Activated gamma-delta T cell (primary cell): Measurements from ENCODE around the gene TRAF3.
"Not testable (repeated sequence)": the region's sequence is repeated elsewhere in the genome, so short reads cannot be mapped to it uniquely, and the experiment has no call there.

Experiments used
- DNase-seq: peaks from one replicate; lab custom pipeline; 2025; lab: John Stamatoyannopoulos, UW

Gene TRAF3

DNA sequence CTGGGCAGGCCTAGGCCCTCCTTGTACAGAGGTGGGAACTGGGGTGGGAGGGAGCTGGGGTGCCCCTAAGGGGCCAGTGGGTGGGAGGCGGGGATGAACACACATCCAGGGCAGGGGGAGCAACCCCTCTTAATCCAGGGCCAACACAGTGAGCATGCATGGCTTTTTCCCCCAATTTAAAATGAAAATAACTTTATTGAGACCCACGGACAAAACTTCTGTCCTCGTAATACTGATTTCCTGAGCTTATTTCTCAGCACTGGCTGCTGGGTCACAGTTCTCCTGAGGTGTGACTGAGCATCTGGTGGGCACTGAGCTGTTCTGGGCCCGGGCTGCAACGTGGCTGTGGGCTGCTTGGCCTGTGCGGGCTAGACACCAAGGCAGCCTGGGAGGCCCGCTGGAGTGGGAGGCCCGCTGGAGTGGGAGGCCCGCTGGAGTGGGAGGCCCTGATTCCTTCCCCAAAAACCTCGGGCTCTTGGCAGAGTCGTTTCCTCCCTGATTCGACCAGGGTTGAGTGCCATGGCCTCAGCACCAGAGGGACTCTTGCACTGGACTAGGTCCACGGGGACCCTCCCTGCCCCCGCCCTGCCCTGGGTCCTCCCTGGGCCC is 24.9 kb upstream of the TRAF3 start:
- no peak for DNase-seq

DNA sequence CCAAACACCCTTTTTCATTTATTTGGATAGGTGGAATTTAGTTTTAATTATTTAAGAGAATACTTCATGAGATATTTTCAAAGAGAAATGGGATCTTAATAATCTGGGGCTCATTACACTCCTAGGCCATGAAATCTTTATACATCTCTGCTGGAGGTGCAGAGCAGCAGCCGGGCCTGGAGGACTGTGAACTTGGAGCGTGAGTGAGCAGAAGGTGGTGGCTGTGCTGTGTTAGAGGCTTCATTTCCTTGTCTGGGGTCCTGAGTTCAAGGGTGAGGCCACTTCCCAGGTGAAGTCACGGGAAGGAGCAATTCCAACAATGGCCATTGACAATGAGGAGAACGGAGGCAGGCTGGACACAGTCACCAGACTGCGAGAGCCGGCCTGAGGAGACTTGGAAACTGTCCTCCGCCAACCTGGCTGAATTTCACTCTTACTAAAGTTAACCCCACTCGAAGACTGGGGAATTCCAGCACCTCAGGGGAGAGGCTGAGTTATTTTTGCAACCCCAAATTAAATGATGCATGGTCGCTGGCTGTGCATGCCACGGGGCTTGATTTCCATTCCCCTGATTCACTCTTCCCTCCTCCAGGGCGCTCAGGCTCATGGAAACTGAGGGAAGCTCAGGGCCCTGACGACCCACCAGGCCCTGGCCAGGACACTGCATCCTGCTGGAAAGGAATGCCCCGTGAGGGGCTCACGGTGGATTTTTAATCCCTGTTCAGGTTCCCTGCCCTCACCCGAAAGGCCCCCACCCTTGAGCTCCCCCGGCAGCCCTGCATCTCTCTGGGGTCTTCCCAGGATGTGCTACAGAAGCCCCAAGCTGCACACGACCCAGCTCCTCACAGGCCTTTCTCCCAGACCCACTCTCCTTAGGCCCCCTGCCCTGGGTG is 22.6 kb upstream of the TRAF3 start:
- DNase-seq, result no peak

DNA sequence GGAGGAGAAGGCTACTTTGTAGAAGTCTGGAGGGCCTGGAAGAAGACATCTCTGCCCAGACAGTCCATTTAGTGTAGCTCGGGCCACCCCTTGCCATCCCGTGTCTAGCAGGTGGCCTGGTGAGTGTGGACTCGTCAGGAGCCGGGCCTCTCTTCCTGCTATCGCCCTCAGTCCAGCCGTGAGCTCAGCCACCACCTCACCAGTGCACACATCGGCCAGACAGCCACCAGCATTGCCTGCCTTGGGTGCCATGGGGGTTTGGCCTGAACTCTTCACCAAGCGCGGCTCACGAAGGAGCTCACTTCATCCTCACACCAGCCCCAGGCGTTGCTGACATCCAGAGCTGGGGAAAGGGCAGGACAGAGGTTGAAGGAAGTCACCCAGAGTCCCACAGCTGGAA is 19.6 kb upstream of the TRAF3 start:
- no peak for DNase-seq

DNA sequence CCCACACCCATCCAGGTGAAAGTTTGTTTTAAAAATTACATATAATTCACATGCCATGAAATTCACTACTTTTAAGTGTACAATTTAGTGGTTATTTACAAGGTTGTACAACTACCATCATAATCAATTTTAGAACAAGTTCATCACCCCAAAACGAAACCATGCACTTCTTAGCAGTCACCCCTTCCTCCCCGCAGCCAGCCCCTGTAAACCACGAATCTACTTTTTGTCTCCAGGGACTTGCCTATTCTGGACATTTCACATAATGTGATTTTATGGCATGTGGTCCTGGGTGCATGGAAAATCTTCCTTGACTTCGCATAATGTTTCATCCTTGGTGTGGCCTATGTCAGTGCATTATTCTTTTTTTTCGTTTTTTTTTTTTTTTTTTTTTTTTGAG is 19.2 kb upstream of the TRAF3 start:
- no peak for DNase-seq

DNA sequence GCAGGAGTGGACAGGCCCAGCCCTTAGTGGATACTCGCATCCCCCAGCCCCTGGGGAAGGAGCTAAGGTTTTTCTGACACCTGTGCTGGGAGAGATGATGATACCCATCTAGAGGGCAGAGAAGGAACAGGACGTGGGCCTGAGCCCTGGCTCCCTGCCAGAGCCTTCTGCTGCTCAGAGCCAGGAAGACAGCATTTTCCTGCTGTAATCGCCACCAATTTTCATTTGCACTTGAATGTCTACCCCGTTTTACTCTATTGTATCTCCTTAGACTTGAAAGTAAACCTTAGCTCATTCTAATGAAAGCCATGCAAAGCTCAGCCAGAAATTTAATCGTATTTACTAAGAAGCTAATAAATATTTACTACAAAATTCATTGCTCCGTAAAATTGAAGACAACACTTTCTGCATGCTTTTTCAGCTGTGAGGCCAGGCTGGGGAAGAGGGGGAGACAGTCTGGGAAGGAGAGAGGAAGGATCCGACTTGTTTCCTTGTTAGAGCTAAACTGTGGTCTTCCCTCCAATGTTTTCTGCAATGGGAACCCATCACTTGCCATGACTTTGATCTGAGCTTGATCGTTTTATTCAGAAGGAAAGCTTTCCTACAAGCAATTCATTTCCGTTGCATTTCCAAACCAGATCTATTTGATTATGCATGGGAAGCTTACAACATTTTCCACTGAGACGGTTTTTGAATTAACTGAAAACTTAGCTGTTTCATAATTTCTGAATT is 17.6 kb upstream of the TRAF3 start:
- DNase-seq, result no peak

DNA sequence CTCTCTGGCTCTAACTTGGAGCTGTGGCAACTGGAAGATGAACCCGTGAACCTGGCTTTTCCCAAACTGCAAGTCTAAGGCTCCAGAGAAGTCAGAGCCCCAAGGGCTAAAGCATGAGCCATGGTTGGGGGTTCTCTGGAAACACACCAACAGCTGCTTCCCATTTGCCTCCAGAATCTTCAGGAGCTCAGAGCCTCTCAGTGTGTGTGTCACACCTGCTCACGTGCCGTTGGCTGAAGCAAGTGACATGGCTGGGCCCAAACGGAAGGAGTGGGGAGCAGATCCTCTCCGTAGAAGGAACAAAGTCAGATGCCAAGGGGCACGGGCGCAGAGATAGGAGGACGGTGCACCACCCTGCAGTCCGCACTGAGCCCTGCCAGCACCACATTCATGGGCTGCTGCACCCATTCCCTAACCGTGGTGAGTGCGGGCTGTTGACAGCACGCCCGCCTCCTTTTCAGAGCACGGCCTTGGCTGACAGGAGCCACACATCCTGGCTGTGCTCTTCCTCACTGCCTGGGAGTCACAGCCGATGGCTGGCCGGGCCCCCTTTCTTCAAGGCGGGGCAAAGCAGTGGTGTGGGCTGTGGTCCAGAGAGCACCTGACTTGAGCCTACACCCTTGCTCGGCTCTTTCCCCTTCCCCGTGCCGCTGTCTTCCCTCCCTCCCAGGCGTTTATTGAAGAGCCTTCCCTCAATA is 16.6 kb upstream of the TRAF3 start:
- no peak for DNase-seq

DNA sequence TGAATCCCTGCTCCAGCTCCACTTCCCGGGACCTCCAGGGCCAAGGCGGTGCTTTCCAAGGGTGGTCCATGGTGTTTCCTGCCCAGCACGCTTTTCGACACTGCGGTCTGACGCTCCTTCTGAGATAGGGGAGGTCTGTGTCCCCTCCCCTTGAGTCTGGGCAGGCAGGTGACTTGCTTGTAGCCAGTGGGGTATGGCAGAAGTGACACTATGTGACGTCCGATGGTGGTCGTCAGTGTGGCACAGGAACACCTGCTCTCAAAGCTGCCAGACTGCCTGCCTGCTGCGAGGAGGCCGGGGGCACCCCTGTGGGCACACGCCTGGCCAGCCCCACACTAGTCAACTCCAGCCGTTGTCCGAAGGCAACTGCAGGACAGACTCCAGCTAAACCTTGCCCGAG is 16.0 kb upstream of the TRAF3 start:
- DNase-seq, result no peak

DNA sequence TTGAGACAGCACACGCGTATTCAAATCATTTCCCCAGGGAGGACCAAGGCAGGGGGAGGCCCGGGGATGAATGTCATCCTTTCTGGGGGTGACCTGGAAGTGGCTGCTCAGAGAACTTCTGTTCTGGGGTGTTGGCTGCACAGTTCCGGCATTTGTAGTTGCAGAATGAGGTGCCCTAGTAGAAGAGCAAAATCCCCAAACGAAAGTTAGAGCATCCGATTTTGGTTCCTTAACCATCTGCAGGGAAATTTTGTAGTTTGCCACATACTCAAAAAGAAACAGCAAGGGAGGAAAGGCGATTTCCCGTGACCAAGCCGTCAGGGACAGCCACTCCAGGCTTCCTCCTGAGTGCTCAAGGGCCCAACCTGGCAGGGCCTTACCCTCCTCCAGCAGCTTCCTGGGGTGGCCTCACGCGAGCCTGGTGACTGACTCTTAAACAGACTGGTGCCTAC is 13.0 kb upstream of the TRAF3 start:
- no peak for DNase-seq

DNA sequence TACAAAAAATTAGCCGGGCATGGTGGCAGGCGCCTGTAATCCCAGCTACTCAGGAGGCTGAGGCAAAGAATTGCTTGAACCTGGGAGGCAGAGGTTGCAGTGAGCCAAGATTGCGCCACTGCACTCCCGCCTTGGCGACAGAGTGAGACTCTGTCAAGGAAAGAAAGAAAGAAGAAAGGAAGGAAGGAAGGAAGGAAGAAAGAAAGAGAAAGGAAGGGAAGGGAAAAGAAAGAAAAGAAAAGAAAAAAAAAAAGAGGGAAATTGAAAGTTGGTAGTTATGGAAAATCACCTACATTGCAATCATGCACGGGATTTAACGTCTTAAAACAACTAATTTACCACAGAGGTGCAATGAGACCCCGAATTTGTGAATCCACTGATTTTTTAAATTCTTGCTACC is 11.5 kb upstream of the TRAF3 start:
- DNase-seq, result not testable (repeated sequence)

DNA sequence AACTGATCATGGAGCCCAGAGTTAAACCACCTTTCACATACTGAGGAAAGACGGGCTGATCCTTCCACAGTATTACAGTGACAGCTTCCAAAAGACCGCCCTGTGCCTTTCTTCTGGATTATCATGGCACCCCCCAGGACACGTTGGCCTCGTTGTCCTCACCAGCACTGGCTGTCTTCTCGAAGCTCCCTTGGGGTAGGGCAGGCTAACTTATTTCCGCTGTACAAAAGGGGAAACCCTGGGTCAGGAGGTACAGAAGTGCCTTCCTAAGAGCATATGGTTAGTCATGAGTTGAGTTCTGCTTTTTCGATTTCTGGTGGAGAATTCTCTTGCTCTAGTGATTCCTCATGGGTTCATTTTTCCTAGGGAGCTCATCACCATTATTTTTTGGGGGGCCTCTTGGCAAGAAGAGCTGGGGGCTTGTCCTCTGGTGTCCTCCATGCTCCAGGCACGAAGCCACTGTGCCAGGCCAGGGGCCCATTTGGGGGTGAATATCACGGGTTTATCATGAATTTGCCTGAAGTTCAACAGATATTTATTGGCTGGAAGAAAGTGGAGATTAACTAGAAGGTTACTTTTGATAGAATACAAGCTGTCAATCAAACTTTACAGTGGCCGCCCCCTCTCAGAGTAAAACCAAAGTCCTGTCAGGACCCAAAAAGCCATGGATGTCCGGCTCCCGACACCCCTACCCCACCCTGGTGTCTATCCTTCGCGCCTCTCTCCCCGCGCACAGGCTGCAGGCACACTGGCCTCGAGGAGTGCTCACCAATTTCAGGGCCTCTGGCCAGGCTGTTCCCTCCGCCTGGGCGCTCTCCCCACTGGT is 8.8 kb upstream of the TRAF3 start:
- DNase-seq, result no peak

DNA sequence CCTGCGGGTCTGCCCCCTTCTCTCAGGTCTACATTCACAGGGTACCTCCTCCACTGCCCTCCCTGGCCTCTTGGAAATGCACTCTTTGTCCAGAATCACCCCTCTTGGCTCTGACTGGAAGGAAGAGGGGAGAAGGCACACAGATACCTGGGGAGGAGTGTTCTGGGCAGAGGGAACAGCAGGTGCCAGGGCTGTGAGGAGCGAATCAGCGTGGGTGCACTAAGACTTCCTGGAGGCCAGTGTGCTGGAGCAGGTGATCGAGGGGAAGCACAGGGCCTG is 8.3 kb upstream of the TRAF3 start:
- no peak for DNase-seq

DNA sequence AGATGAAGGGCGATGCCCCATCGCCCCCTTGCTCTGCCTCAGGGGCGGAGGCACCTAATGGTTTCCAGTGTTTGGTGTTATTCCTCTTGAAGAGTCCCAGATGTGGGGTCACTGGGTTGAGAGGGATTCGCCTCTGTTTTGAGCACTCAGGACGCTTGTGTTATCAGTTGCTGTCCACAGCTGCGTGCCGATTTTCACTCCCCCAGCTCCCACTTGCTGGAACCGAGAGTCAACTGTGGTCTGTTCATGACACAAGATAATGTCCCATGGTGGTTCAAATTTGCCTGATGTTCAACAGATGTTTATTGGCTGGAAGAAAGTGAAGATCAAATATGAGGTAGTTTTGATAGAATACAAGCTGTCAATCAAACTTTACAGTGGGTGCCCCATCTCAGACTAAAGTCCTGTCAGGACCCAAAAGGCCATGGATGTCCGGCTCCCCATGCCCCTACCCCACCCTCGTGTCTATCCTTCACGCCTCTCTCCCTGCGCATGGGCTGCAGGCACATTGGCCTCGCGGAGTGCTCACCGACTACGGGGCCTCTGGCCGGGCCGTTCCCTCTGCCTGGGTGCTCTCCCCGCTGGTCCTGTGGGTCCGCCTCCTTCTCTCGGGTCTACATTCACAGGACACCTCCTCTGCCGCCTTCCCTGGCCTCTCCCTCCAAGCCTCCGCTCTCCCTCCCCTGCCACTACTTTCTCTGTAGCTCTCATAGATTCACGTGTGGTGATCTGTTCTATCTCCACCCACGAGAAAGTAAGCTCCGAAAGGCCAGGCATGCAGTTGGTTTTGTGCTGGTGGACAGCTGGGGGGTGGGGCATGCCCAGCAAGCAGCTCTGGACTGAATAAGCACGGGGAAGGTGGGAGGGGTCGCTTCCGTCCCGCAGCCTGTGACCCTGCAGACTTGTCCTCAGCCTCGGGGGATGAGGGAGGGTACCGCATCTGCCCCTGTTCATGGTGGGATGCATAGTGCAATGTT is 6.8 kb upstream of the TRAF3 start:
- no peak for DNase-seq

DNA sequence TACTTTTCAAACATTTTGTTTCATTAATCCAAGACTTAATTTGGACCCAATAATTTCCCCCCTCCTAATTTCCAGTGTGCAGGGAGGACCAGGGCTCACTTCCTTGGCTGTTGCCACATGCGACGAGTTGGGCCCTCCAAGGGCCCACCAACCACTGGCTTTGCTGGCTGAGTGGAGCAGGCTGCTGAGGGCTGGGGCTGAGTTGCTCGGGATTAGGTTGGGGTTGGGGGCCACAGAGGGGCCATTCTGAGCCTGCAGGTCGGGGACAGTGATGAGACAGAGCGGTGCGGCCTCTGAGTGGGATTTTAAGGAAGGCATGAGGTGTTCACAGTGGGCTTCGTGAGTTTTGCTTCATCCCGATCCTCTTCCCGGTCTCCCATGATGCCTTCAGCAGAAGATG is 6.1 kb upstream of the TRAF3 start:
- no peak for DNase-seq

DNA sequence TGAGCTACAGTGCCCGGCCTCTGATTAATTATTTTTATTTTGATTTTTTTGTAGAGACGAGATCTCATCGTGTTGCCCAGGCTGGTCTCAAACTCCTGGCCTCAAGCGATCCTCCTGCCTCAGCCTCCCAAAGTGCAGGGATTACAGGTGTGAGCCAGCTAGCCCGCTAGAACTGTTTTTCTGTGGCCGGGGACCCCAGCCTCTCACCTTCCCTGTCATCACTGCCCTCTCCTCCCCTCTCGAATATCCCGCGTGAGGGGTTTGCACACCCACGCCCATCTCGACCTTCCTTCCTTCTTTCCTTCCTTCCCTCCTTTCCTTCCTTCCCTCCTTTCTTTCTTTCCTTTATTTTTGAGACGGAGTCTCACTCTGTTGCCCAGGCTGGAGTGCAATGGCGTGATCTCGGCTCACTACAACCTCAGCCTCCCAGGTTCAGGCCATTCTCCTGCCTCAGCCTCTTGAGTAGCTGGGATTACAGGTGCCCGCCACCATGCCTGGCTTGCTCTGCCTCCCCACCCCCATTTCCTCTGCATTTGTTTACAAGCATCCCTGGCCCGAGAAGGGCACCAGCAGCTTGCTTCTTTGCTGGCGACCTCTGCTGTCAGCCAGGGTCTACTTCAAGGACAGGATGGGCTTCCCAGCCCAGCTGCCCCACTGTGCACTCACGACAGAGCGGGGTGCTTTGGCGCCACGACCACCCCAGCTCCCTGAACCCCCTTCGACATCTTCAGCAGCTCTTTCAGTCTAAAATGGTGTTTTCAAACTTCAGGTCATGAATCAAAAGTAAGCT is 4.3 kb upstream of the TRAF3 start:
- no peak for DNase-seq

DNA sequence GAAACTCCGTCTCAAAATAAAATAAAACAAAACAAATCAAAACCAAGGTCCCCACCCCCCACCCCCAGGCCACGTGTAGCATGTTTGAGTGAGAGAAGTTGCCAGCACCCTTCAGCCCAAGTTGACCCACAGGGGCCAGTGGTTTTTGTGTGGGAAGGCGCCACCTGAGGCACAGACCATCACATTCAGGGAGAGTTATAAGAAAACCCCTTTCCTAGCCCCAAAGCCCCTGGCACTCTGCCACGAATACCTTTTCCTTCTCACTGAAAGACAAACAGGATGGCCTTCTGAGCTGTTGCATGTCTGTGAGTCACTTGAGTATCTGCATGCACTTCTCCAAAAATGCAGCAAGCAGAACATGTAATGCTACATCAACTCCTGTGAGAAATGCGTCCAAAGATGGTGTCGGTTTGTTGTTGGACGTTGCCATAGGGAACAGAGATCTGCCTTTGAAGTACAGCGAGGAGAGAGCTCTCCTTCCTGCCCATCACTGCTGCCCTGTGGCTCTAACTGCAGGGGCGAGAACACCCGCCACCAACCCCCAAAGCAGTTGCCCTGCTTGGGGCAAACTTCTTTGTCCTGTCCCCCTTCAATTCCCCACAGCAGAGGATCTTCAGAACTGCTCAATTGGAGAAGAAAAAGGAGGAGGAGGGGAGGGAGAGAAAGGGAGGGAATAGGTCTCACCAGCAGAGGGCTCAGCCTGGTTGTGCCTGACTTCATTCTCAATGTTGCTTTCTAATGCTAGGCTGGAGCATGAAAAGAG is 2.7 kb upstream of the TRAF3 start:
- no peak for DNase-seq

DNA sequence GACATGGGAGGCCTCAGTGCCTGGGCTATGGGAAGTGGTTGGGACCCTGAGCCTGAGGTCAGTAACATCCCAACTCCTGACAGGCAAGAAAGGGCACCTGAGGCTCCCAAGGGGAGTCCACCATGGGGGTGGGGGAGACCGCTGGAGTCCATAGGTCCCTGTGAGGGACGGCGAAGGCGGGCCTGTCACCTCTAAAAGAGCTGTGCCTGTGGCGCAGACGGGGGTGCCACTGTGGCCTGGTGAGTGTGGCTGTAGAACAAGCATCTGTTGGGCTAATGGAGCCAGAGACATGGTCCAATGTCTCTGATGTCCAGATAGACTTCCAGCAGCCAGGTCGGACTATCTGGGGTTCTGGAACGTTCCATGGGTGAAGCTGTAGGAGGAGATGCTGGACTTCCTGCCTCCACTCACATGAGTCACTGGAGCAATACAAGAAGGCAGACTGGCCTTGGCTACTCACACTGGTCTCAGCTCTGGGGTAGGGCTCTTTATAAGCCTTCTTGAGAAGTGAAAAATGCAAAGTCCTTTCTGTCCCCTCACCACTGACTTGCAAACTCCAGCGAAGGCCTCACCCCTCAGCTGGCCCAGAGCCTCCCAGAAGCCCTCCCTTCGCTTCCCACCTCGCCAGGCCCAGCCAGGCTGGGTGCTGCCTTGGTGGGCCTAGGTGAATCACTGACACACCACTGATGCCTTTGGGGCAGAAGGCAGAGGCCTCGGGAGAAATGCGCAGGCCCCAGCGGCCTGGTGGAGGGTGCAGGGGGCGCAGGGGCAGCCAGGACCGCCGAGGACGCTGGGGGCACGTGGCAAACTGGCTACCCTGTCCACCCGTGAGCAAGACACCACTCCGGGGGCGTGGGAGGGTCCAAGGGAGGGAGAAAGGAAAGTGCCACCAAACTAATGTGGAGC is 1.1 kb upstream of the TRAF3 start:
- DNase-seq, result no peak

DNA sequence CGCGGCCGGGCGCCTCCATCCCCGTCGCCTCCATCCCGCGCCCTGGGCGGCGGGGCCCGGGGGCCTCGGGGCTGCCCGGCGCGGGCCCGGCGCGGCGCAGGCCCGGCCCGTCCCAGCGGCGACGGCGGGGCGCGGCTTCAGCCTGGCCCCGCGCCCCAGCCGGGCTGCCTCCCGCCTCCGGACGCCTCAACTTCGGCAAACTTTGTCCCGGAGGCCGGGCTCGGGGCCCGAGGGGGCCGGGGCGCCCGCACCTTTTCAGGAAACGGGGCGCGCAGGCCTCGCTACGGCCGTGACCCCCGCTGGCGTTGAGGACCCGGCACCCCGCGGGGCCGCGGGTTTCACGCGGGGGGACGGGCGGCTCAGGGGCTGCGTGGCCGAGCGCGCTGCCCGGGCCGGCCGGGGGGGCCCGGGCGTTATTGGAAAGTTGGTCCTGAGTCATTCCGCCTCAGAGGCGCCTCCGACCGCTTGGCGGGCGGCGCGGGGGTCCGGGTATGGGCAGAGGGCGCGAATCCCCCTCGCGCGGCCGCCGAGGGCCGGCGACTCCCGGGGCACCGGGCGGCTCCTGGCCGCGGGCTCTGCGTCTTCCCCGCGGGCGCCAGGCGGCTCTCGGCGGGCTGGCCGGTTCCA is 575 bp downstream of the TRAF3 start:
- no peak for DNase-seq
